EH (cell line): ENCODE results near the gene CDKN2D.

Experiments used
- DNase-seq: peaks from one replicate; pipeline ENCODE4 v3.0.0-alpha.2; 2015; ENCODE audit warnings: low read depth

Gene CDKN2D

DNA sequence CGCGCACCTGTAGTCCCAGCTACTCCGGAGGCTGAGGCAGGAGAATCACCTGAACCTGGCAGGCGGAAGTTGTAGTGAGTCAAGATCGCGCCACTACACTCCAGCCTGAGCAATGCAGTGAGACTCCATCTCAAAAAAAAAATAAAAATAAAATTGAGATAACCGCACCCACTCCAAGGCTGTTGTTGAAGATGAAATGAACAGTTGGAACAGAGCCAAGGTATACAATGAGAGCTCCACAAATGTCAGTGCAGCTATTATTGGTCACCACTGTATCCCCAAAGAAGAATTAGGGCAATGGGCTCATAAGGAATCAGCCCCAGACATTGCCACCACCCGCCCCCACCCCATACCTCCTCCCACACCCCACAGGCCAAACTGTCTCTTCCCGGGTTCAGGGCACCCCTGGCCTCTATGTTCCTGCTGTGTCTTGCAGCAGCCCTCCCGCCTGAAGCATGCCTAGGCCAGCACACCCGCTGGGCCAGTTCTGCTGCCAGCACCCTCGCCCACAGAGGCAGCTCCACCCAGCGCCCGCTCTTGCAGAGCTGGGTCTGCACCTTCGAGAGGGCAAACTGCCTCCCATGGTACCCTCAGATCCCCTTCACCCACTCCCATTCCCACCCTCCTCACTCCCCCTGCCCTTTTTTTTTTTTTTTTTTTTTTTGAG, 48.0 kb downstream of the CDKN2D start:
- DNase-seq: no peak

- DNase-seq: no peak
Measured at GRCh38 chr19:10519421-10519820, 49.4 kb downstream of the CDKN2D start.

DNA sequence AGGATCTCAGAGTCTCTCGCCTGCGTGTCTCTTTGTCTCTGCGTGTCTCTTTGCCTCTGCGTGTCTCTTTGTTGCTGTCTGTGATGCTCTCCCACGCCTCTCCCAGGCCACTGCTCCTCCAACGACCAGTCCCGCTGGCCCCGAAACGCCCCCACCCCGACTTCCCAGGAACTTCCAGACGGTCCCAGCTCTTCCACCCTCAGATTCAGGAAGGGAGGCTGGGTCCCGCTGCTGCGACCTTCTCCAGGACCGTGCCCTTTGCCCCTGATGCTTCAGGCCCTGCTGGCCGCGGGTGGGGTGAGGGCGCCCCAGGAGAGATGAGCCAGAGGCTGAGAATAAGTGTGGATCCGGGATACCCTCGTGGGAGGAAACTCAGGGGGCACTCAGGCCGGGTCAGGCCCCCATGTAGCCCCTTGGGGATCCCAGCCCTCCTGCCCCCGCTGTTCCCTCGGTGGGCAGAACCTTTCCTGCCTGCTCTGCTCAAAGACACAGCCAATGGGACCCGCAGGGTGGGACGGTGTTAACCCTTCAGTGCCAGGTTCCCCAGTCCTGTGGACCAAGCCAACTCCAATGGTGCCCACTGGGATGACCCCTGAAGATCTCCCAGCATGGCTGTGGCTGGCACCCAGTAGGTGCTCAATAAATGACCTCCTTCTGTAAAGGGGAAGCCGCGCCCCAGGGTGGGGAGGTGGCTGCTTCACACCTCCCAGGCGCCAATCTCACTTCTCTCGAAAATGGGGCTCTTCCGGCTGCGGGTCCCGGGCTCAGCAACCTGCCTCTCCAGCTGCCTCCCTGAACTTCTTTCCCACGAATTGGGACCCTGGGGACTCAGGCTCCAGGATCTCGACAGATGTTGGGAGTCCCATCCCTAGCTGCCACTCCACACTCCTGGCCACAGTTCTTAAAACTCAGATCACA, 50.1 kb downstream of the CDKN2D start:
- no peak for DNase-seq

GRCh38 chr19:10517760-10518443, 50.9 kb downstream of the CDKN2D start:
- peak; percentile 67 for DNase-seq

DNA sequence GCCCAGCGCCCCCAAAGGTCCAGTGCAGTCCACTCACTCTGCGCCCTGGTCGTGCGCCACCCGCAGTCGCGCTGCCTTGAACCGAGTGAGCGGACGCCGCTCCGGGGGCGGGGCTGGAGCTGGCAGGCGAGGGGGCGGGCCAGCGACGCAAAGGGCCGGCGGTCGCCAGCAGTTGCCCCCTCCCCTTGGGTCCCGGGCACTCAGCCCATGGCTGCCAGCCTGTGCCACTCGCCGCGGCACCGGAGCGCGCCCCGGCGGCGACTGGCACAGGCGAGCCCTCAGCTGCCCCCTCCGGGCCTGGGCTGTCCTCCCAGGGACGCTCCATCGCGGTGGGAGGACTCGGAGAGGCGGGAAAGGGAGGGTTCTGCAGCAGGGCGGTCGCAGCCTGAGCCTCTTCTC, 51.4 kb downstream of the CDKN2D start, which contains the start of gene S1PR5:
TSS of gene S1PR5 (minus strand) at position 87 of the 399 bp plus-strand sequence. CDS start 2,436 bp downstream, outside the sequence.
- DNase-seq: peak; percentile 32

GRCh38 chr19:10516671-10517286, 52.0 kb downstream of the CDKN2D start:
- DNase-seq: peak; percentile 57
